ENCODE measurements around the gene NDUFA8. TPM values are rescaled to one million over a fixed set of nuclear protein-coding genes. Genes with fewer than 3 reads are reported as not detected.

The NDUFA8 gene
- total and polyA plus RNA-seq, 10 of the 15 experiments (the other 5 are each of a cell fraction or from before 2014, with no cell fraction given): 44.9 to 159 (median 90.8) TPM

GRCh38 chr9:122195875-122196274 lies 36.3 kb upstream of the NDUFA8 start:
- ChIA-PET RAD21 (ENCODE audit: unreplicated experiment) (no interaction called here), POLR2A (no interaction called here), SMC1A (ENCODE audit: uncharacterized antibody, unreplicated experiment) (interaction anchor here (0.6 kb wide), 1 partner anchor 1469 kb away, joined by 3 read pairs; no protein-coding TSS in a partner anchor), CTCF (no interaction called here)
- no TSS peak for BruUV-seq (replicated peaks)
- no peaks in the 10 kb centered on the region for H3K79me2 ChIP-seq (ENCODE audit: control insufficient read depth, insufficient read depth, low read length)
- H3K9me3 ChIP-seq (replicated peaks; ENCODE audit: control insufficient read depth, insufficient read depth, low read length): no peaks in the 10 kb centered on the region
- H3K36me3 ChIP-seq (ENCODE audit: control insufficient read depth in 2 of 2, insufficient read depth in 2 of 2, low read length in 1 of 2): no peaks in the 10 kb centered on the region
- no peaks in the 10 kb centered on the region for H3K4me1 ChIP-seq (ENCODE audit: control insufficient read depth, insufficient read depth, low read length)
- in situ Hi-C loops (cut with MboI) (no loop called here), intact Hi-C loops (cut with micrococcal nuclease; ENCODE audit: unreplicated experiment) (no loop called here)
- ATAC-seq: no peak
- H4K20me1 ChIP-seq (ENCODE audit: control insufficient read depth, insufficient read depth): no peaks in the 10 kb centered on the region
- no peak overlapping the region for H3K4me2 ChIP-seq (ENCODE audit: control insufficient read depth, insufficient read depth)
- no peak overlapping the region for H3K27ac ChIP-seq (ENCODE audit: control insufficient read depth, insufficient read depth)
- no peak for DNase-seq (ENCODE audit: low read depth, low spot score)
- TF ChIP-seq NFYB (IDR thresholded peaks at IDR 0.05; ENCODE audit: insufficient read depth, low read depth, low read length): no peak
- no peak for FAIRE-seq
- no peak overlapping the region for H3K4me3 ChIP-seq
- no peak overlapping the region for H2AFZ ChIP-seq (ENCODE audit: control insufficient read depth, low read depth, low read length)
- no peak overlapping the region for H3K9ac ChIP-seq (ENCODE audit: control insufficient read depth, insufficient read depth, low read length)
- 41% methylated on average over 4 of the region's 4 CpGs for WGBS (ENCODE audit: insufficient coverage, insufficient replicate concordance, low lambda C conversion rate, missing lambda C conversion rate)
- no peaks in the 10 kb centered on the region for H3K27me3 ChIP-seq (replicated peaks in 1 of 2; ENCODE audit: control insufficient read depth in 2 of 2, insufficient read depth in 2 of 2, low read length in 1 of 2)

GRCh38 chr9:122193651-122194050 lies 34.1 kb upstream of the NDUFA8 start:
- RAD21 ChIA-PET (ENCODE audit: unreplicated experiment): no interaction called here
- in situ Hi-C loops (cut with MboI) (no loop called here), intact Hi-C loops (cut with micrococcal nuclease; ENCODE audit: unreplicated experiment) (no loop called here)
- no peak for ATAC-seq
- Histone ChIP-seq H3K79me2 (ENCODE audit: control insufficient read depth, insufficient read depth, low read length) (no peaks in the 10 kb centered on the region), H3K9ac (ENCODE audit: control insufficient read depth, insufficient read depth, low read length) (no peak overlapping the region), H3K4me3 (no peak overlapping the region), H4K20me1 (ENCODE audit: control insufficient read depth, insufficient read depth) (no peaks in the 10 kb centered on the region), H2AFZ (ENCODE audit: control insufficient read depth, low read depth, low read length) (no peak overlapping the region), H3K4me1 (ENCODE audit: control insufficient read depth, insufficient read depth, low read length) (no peaks in the 10 kb centered on the region), H3K4me2 (ENCODE audit: control insufficient read depth, insufficient read depth) (no peak overlapping the region), H3K36me3 (ENCODE audit: control insufficient read depth in 2 of 2, insufficient read depth in 2 of 2, low read length in 1 of 2) (no peaks in the 10 kb centered on the region), H3K9me3 (replicated peaks; ENCODE audit: control insufficient read depth, insufficient read depth, low read length) (no peaks in the 10 kb centered on the region), H3K27ac (ENCODE audit: control insufficient read depth, insufficient read depth) (no peak overlapping the region), H3K27me3 (replicated peaks in 1 of 2; ENCODE audit: control insufficient read depth in 2 of 2, insufficient read depth in 2 of 2, low read length in 1 of 2) (no peaks in the 10 kb centered on the region)
- BruUV-seq (replicated peaks): no TSS peak
- SMC1A ChIA-PET (ENCODE audit: uncharacterized antibody, unreplicated experiment): no interaction called here
- FAIRE-seq: no peak
- POLR2A ChIA-PET: no interaction called here
- DNase-seq (ENCODE audit: low read depth, low spot score): no peak
- CTCF ChIA-PET: interaction anchor here (0.6 to 1.4 kb wide), 2 partner anchors 157 to 553 kb away, joined by 3 to 4 read pairs; no protein-coding TSS in a partner anchor
- 18% methylated on average over 6 of the region's 6 CpGs for WGBS (ENCODE audit: insufficient coverage, insufficient replicate concordance, low lambda C conversion rate, missing lambda C conversion rate)
- TF ChIP-seq ZNF24 (IDR thresholded peaks at IDR 0.05) (no peak), NFIC (IDR thresholded peaks at IDR 0.05; ENCODE audit: low read depth, low read length) (no peak), HSF1 (IDR thresholded peaks at IDR 0.05; ENCODE audit: low read depth, low read length) (no peak), SPI1 (IDR thresholded peaks at IDR 0.05; ENCODE audit: borderline replicate concordance, insufficient read depth, low read depth, low read length) (no peak), LARP7 (IDR thresholded peaks at IDR 0.05) (no peak), IKZF1 (conservative IDR thresholded peaks at IDR 0.05) (no peak), MXI1 (IDR thresholded peaks at IDR 0.05; ENCODE audit: low read depth, low read length) (no peak), E2F8 (IDR thresholded peaks at IDR 0.05; ENCODE audit: low read depth, partially characterized antibody) (no peak), MTA2 (IDR thresholded peaks at IDR 0.05; ENCODE audit: low read depth) (no peak), MLLT1 (IDR thresholded peaks at IDR 0.05) (no peak), TCF7 (IDR thresholded peaks at IDR 0.05; ENCODE audit: borderline replicate concordance) (no peak), PAX5 (IDR thresholded peaks at IDR 0.05; ENCODE audit: borderline replicate concordance, low read depth, low read length) (no peak)

Measured in GM12878 (cell line).